Measurements from ENCODE around the gene COMMD10. TPM values are rescaled to one million over a fixed set of nuclear protein-coding genes. Genes with fewer than 3 reads are reported as not detected.

The COMMD10 gene
- total and polyA plus RNA-seq, 2 experiments from 2014 or later, result 37.7 to 52.2 TPM

DNA sequence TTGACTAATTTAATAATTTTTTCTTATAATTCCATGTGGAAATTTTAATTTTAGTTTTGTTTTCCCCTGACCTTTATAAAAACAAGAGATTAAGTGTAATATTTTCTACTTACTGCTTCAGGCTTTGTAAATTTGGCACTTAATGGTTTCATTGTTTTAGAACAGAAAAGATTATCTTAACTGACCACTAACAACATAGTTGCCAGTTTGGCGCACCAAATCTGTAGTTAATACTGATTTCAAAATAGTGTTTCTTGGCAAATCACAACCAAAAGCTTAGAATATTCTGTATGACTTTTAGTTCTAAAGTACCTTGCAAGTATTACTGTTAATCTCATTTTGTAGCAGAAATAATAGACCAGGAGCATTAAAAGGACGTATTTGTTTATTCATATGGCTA, 124.3 kb downstream of the COMMD10 start:
- Histone ChIP-seq H2AFZ (no peak overlapping the region), H3K4me1 (ENCODE audit: insufficient read depth) (no peaks in the 10 kb centered on the region), H3K27ac (no peak overlapping the region), H3K79me2 (no peaks in the 10 kb centered on the region), H4K20me1 (ENCODE audit: insufficient read depth, poor library complexity, severe bottlenecking) (no peaks in the 10 kb centered on the region), H3K9me2 (replicated peaks; ENCODE audit: insufficient read depth) (no peaks in the 10 kb centered on the region), H3K27me3 (no peaks in the 10 kb centered on the region), H3K36me3 (replicated peaks; ENCODE audit: insufficient read depth, low read depth) (no peaks in the 10 kb centered on the region), H3K4me2 (no peak overlapping the region), H3K9me3 (ENCODE audit: low read depth) (no peaks in the 10 kb centered on the region), H3K4me3 (no peak overlapping the region)
- TF ChIP-seq EZH2phosphoT487 (IDR thresholded peaks at IDR 0.05; ENCODE audit: low read depth, severe bottlenecking, unreplicated experiment), result no peak
- TF ChIP-seq EZH2 (IDR thresholded peaks at IDR 0.05; ENCODE audit: borderline replicate concordance), result no peak
- TF ChIP-seq CTCF (IDR thresholded peaks at IDR 0.05; ENCODE audit: poor library complexity), result no peak
- no peak for DNase-seq (ENCODE audit: low spot score)
- 97% methylated on average over 2 of the region's 2 CpGs for WGBS (ENCODE audit: low lambda C conversion rate, missing lambda C conversion rate)

DNA sequence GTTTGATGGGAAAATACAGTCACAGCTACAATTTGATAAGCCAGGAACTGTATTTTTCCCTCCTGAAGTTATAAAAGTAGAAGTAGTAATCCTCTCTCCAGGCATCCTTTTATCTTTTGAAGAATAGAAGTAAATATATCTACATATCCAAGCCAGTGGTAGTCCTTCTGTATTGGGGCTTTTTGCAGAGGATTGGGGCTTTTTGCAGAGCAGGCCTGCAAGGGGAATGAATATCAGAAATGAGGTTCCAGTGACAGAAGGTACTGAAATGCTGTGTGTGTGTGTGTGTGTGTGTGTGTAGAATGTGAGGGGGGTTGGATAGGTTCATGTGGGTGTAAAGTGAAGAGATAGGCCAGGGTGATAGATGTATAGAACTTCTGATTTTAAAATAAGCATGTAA, 127.4 kb downstream of the COMMD10 start:
- Histone ChIP-seq H3K4me1 (ENCODE audit: insufficient read depth) (no peaks in the 10 kb centered on the region), H3K9me2 (replicated peaks; ENCODE audit: insufficient read depth) (no peaks in the 10 kb centered on the region), H3K36me3 (replicated peaks; ENCODE audit: insufficient read depth, low read depth) (no peaks in the 10 kb centered on the region), H3K4me3 (no peak overlapping the region), H3K79me2 (no peaks in the 10 kb centered on the region), H4K20me1 (ENCODE audit: insufficient read depth, poor library complexity, severe bottlenecking) (no peaks in the 10 kb centered on the region), H3K27me3 (no peaks in the 10 kb centered on the region), H3K4me2 (no peak overlapping the region), H3K27ac (no peak overlapping the region), H2AFZ (no peak overlapping the region), H3K9me3 (ENCODE audit: low read depth) (no peaks in the 10 kb centered on the region)
- DNase-seq (ENCODE audit: low spot score), result no peak
- TF ChIP-seq EZH2phosphoT487 (IDR thresholded peaks at IDR 0.05; ENCODE audit: low read depth, severe bottlenecking, unreplicated experiment) (no peak), EZH2 (IDR thresholded peaks at IDR 0.05; ENCODE audit: borderline replicate concordance) (no peak), CTCF (IDR thresholded peaks at IDR 0.05; ENCODE audit: poor library complexity) (no peak)

DNA sequence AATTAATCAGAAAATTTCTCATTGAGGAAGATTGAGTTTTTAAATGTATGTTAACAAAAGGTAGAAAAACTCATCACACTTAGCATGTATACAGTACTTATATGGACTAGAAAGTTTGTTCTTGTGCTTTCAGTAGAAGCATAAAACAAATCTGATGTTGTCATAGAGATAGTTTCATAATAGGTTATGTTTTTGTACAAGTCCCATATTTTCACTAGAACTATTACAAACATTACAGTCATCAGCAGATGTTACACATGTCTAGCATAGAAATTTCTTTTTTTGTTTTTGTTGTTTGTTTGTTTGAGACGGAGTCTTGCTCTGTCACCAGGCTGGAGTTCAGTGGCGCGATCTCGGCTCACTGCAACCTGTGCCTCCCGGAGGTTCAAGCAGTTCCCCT, 131.4 kb downstream of the COMMD10 start:
- no peaks in the 10 kb centered on the region for H3K36me3 ChIP-seq (replicated peaks; ENCODE audit: insufficient read depth, low read depth)
- no peaks in the 10 kb centered on the region for H3K79me2 ChIP-seq
- H3K4me2 ChIP-seq, result no peak overlapping the region
- H3K9me2 ChIP-seq (replicated peaks; ENCODE audit: insufficient read depth), result no peaks in the 10 kb centered on the region
- H3K4me1 ChIP-seq (ENCODE audit: insufficient read depth), result no peaks in the 10 kb centered on the region
- H3K9me3 ChIP-seq (ENCODE audit: low read depth), result no peaks in the 10 kb centered on the region
- H2AFZ ChIP-seq, result no peak overlapping the region
- H3K27ac ChIP-seq, result no peak overlapping the region
- no peak for DNase-seq (ENCODE audit: low spot score)
- TF ChIP-seq CTCF (IDR thresholded peaks at IDR 0.05; ENCODE audit: poor library complexity), result no peak
- TF ChIP-seq EZH2 (IDR thresholded peaks at IDR 0.05; ENCODE audit: borderline replicate concordance), result no peak
- TF ChIP-seq EZH2phosphoT487 (IDR thresholded peaks at IDR 0.05; ENCODE audit: low read depth, severe bottlenecking, unreplicated experiment), result no peak
- no peaks in the 10 kb centered on the region for H4K20me1 ChIP-seq (ENCODE audit: insufficient read depth, poor library complexity, severe bottlenecking)
- no peaks in the 10 kb centered on the region for H3K27me3 ChIP-seq
- WGBS (ENCODE audit: low lambda C conversion rate, missing lambda C conversion rate), result 98% methylated on average over 5 of the region's 5 CpGs
- H3K4me3 ChIP-seq, result no peak overlapping the region

DNA sequence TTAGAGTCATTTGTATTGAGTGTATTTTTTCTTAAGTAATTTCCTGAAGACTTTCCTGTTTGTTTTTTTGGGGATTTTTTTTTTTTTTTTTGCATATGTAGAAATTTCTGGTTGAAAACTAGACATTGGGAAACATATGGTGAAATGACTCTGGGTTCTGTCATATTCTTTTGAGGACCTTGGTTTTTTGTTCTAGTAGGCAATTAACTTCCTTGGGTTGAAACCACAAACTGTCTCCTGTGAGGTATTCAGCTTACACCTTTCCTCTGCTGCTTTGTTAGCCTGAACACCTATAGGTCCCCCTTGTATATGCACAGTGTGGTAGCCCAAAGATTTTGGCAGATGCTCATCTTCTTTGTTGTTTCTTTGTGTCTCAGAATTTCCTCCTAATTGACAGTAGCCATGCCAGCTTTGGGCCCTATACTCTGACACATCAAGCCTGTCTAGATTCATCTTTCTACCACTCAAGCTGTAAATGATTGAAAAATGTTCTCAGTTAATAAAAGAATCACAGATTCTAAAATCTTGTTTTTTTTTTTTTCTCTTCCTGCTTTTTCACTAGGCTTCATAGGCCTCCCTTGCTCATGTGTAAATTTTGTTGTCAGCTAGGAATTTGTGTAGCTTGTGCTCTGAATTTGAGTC, 140.6 kb downstream of the COMMD10 start:
- Histone ChIP-seq H3K4me2 (no peak overlapping the region), H3K4me3 (no peak overlapping the region), H3K27ac (no peak overlapping the region), H3K36me3 (replicated peaks; ENCODE audit: insufficient read depth, low read depth) (no peaks in the 10 kb centered on the region), H3K9me3 (ENCODE audit: low read depth) (no peaks in the 10 kb centered on the region), H3K79me2 (no peaks in the 10 kb centered on the region), H3K4me1 (ENCODE audit: insufficient read depth) (no peaks in the 10 kb centered on the region), H4K20me1 (ENCODE audit: insufficient read depth, poor library complexity, severe bottlenecking) (no peaks in the 10 kb centered on the region), H2AFZ (no peak overlapping the region), H3K27me3 (no peaks in the 10 kb centered on the region), H3K9me2 (replicated peaks; ENCODE audit: insufficient read depth) (no peaks in the 10 kb centered on the region)
- no peak for TF ChIP-seq CTCF (IDR thresholded peaks at IDR 0.05; ENCODE audit: poor library complexity)
- TF ChIP-seq EZH2 (IDR thresholded peaks at IDR 0.05; ENCODE audit: borderline replicate concordance), result no peak
- no peak for TF ChIP-seq EZH2phosphoT487 (IDR thresholded peaks at IDR 0.05; ENCODE audit: low read depth, severe bottlenecking, unreplicated experiment)
- DNase-seq (ENCODE audit: low spot score), result no peak

Measured in hepatocyte (in vitro differentiated cells).